HL-60 (cell line): ENCODE data around the gene AP2B1.

Experiments
- DNase-seq, 2 experiments: peaks; one replicate each; pipeline ENCODE4 v3.0.0-alpha.2; 2010 to 2020; ENCODE audit warnings: low read depth in 1 of 2, low spot score in 1 of 2
- H3K27ac ChIP-seq: fragments of 250-450 bp; sonication (Bioruptor Pico); replicated peaks from 2 replicates; pipeline ENCODE4 v1.5.1; 2020; ENCODE audit warnings: mild to moderate bottlenecking, moderate library complexity
- H3K27me3 ChIP-seq: fragments of 250-450 bp; sonication (Bioruptor Pico); 2 replicates; pipeline ENCODE4 v1.5.1; 2021; ENCODE audit warnings: mild to moderate bottlenecking, moderate library complexity; ENCODE audit not compliant: insufficient read depth, poor library complexity, severe bottlenecking
- H3K4me3 ChIP-seq: replicated peaks from 2 replicates; pipeline ENCODE4 v1.5.1; 2011; ENCODE audit warnings: mild to moderate bottlenecking, control low read depth, low read length; ENCODE audit not compliant: insufficient read depth
- CTCF ChIP-seq: IDR thresholded peaks from one replicate; pipeline ENCODE4 v1.5.1; 2011; ENCODE audit warnings: low read length, control low read depth, inconsistent platforms; ENCODE audit not compliant: insufficient read depth
- GABPA ChIP-seq: IDR thresholded peaks from 2 replicates; pipeline ENCODE4 v1.6.1; 2012; ENCODE audit warnings: low read depth
- POLR2AphosphoS5 ChIP-seq: IDR thresholded peaks from 2 replicates; pipeline ENCODE4 v1.6.1; 2012; ENCODE audit warnings: low read depth
- SPI1 ChIP-seq: IDR thresholded peaks from 2 replicates; pipeline ENCODE4 v1.6.1; 2012; ENCODE audit warnings: low read depth, mild to moderate bottlenecking, borderline replicate concordance
- TF ChIP-seq, protein P1 (sequence below): IDR thresholded peaks from 2 replicates; pipeline ENCODE4 v1.6.1; 2012; ENCODE audit warnings: low read depth; ENCODE audit not compliant: insufficient replicate concordance

The AP2B1 gene

GRCh38 chr17:35728551-35728950 lies 141.4 kb downstream of the AP2B1 start:
- Histone ChIP-seq H3K27me3 (peaks cover 2% of the 10 kb centered on the region), H3K4me3 (no peak overlapping the region), H3K27ac (no peak overlapping the region)
- TF ChIP-seq SPI1 (no peak), POLR2AphosphoS5 (no peak), CTCF (no peak)
- DNase-seq, result no peak

DNA sequence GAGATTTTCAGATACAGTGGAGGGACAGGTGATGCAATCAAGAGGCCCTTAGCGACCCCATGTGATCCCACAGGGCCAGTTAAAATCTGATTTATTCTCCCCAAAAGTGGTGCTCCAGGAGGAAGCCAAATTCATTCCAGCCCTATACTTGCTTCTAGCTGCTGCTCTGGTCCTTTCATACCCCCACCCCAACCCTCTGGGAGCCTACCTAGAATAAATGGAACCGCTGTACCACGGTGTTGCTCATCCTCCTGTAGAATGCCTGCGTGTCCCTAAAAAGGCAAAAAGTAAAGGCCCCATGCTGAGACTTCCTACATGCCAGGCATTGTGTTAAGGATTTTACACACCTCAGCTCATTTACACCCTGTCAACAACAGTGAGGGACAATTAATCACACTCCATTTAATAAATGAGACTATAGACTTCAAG lies 142.3 kb downstream of the AP2B1 start:
- no peak overlapping the region for H3K4me3 ChIP-seq
- no peak overlapping the region for H3K27ac ChIP-seq
- peaks cover 2% of the 10 kb centered on the region for H3K27me3 ChIP-seq
- DNase-seq, result no peak
- TF ChIP-seq GABPA (no peak), SPI1 (no peak)
- TF ChIP-seq, protein P1, sequence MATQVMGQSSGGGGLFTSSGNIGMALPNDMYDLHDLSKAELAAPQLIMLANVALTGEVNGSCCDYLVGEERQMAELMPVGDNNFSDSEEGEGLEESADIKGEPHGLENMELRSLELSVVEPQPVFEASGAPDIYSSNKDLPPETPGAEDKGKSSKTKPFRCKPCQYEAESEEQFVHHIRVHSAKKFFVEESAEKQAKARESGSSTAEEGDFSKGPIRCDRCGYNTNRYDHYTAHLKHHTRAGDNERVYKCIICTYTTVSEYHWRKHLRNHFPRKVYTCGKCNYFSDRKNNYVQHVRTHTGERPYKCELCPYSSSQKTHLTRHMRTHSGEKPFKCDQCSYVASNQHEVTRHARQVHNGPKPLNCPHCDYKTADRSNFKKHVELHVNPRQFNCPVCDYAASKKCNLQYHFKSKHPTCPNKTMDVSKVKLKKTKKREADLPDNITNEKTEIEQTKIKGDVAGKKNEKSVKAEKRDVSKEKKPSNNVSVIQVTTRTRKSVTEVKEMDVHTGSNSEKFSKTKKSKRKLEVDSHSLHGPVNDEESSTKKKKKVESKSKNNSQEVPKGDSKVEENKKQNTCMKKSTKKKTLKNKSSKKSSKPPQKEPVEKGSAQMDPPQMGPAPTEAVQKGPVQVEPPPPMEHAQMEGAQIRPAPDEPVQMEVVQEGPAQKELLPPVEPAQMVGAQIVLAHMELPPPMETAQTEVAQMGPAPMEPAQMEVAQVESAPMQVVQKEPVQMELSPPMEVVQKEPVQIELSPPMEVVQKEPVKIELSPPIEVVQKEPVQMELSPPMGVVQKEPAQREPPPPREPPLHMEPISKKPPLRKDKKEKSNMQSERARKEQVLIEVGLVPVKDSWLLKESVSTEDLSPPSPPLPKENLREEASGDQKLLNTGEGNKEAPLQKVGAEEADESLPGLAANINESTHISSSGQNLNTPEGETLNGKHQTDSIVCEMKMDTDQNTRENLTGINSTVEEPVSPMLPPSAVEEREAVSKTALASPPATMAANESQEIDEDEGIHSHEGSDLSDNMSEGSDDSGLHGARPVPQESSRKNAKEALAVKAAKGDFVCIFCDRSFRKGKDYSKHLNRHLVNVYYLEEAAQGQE, result no peak

DNA sequence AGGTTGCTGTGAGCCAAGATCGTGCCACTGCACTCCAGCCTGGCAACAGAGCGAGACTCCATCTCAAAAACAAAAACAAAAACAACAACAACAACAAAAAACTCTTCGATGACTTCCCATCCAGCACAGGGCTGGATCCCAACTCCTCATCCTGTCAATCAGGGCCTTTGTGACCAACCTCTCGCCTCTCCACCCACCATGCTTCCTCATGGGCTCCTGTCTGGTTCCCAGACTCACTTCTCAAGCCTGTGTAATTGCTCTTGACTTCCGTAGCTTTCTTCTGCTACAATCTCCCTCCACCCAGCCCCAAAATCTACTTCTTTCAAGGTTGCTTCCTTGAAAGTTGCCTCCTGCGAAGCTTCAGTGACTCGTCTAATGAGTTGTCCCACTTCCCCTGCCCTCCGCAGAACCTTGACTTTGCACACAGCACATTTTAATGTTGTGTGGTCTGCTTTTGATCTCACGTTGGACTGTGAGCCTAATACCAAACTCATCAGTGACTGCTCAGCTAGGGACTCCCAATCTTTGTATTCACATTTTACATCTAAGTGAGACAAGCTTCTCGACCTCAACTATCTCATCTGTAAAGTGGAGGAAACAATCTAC lies 143.4 kb downstream of the AP2B1 start:
- no peak overlapping the region for H3K4me3 ChIP-seq
- DNase-seq, result no peak
- no peak for TF ChIP-seq POLR2AphosphoS5
- TF ChIP-seq SPI1, result no peak
- TF ChIP-seq CTCF, result no peak
- TF ChIP-seq GABPA, result no peak
- TF ChIP-seq, protein P1, result no peak
- no peak overlapping the region for H3K27ac ChIP-seq
- peaks cover 2% of the 10 kb centered on the region for H3K27me3 ChIP-seq

DNA sequence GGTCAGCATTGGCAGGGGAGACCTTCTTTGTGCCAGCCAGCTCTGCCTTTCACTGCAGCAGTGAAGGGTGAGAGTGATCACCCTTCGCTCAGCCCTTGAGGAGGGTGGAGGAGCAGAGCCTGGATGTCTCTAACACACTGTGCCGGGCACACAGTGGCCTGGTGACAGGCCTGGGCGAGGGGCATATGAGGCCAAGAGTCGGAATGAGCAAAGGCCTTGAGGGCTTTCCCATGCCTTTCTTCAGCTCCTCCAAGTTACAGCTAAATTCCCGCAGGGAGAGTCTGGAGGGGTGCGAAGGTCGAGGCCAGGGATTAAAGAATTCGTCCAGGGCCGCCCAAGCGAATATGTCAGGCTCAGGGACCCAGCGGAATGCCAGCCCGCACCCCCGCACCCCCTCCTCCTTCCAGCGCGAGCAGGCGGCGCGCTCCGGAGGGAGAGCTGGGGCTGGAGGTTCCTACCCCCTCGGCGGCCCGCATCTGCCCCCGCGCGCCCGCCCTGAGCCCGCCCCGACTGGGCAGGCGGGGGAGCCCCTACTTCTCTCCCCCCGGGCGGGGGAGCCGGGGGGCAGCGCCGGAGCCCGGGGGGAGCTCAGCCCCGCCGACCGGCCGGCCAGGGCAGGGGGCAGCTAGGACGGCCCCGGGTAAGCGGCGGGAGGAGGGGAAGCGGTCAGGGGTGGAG lies 144.3 kb downstream of the AP2B1 start, which contains the start of gene RASL10B:
Gene RASL10B (plus strand): TSS at position 401 of the 678 bp plus-strand sequence. CDS start 3,546 bp downstream, outside the sequence.
- Histone ChIP-seq H3K27me3 (peaks cover 2% of the 10 kb centered on the region), H3K4me3 (peak within 1 kb of the TSS; percentile 33), H3K27ac (no peak within 1 kb of the TSS)
- TF ChIP-seq GABPA (no peak), CTCF (no peak), POLR2AphosphoS5 (no peak), SPI1 (no peak)
- TF ChIP-seq, protein P1, result no peak
- DNase-seq, result peak; percentile 14 to 40
